WI38 (cell line): Measurements from ENCODE around the gene B3GNT3.
A peak's percentile ranks its signal among the peaks of the same experiment; 100 is the strongest.

ENCODE experiments used
- H3K4me3 ChIP-seq: 2 replicates; pipeline ENCODE4 v1.5.1; 2011; ENCODE audit warnings: low read depth, mild to moderate bottlenecking, control low read depth, low read length
- TF ChIP-seq, protein P1 (sequence below): IDR thresholded peaks from 2 replicates; pipeline ENCODE4 v1.5.1; 2012; ENCODE audit warnings: low read depth, mild to moderate bottlenecking, control low read depth, low read length

The B3GNT3 gene

DNA sequence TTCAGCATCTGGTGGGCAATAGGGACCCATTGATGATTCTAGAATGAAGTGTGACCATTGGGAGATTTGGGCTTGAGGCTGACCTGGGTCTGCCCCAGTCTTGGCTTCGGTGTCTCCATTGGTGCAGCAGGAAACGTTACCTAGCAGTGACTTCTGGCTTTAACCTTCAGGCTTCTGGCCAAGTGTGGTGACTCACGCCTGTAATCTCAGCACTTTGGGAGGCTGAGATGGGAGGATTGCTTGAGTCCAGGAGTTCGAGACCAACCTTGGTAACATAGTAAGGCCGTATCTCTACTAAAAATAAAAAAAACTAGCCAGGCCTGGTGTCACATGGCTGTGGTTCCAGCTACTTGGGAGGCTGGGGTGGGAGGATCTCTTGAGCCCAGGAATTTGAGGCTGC, 36.4 kb upstream of the B3GNT3 start:
- H3K4me3 ChIP-seq, result no peak overlapping the region
- TF ChIP-seq, protein P1, sequence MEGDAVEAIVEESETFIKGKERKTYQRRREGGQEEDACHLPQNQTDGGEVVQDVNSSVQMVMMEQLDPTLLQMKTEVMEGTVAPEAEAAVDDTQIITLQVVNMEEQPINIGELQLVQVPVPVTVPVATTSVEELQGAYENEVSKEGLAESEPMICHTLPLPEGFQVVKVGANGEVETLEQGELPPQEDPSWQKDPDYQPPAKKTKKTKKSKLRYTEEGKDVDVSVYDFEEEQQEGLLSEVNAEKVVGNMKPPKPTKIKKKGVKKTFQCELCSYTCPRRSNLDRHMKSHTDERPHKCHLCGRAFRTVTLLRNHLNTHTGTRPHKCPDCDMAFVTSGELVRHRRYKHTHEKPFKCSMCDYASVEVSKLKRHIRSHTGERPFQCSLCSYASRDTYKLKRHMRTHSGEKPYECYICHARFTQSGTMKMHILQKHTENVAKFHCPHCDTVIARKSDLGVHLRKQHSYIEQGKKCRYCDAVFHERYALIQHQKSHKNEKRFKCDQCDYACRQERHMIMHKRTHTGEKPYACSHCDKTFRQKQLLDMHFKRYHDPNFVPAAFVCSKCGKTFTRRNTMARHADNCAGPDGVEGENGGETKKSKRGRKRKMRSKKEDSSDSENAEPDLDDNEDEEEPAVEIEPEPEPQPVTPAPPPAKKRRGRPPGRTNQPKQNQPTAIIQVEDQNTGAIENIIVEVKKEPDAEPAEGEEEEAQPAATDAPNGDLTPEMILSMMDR, result no peak

DNA sequence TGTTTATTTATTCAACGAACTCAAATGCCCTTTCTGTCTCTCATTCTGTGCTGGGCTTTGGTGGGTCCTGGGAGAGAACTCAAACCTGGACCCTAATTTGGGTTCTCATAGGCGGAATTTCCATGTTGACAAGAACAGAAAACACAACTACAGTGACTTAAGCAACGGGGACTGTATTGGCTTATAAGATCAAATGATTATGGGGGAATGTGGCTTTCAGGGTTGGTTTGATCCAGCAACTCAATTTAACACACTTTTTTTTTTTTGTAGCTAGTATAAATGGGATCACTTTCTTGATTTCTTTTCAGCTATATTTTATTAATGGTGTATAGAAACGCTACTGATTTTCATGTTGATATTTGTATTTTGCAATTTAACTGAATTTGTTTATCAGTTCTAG, 33.8 kb upstream of the B3GNT3 start:
- H3K4me3 ChIP-seq, result no peak overlapping the region
- TF ChIP-seq, protein P1, result no peak

DNA sequence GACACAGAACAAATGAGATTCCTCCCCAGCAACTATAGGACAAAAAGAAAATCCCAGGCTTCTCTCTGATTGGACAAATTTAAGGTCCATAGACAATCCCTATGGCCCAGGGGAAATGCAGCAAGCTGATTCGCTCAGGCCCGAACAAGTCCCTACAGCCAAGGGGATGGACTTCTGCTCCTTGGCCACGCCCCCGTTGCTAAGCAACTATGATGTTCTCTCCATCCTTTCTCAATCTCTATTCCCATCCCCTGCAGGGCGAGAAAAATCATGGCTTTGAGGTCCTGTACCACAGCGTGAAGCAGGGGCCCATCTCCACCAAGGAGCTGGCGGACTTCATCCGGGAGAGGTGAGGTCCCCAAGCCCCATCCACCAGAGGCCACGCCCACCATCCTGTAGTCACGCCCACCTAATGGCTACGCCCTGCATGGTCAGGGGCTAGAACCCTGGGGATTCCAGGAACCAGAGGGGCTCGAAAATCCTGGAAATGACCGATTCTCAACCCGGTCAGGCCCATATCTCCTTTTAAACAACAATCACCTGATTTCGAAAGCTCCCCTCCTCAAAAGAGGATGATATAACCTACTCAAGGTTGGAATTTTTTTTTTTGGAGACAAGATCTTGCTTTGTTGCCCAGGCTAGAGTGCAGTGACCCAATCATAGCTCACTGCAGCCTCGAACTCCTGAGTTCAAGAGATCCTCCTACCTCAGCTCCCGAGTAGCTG, 32.3 kb upstream of the B3GNT3 start:
- no peak overlapping the region for H3K4me3 ChIP-seq
- TF ChIP-seq, protein P1, result no peak

DNA sequence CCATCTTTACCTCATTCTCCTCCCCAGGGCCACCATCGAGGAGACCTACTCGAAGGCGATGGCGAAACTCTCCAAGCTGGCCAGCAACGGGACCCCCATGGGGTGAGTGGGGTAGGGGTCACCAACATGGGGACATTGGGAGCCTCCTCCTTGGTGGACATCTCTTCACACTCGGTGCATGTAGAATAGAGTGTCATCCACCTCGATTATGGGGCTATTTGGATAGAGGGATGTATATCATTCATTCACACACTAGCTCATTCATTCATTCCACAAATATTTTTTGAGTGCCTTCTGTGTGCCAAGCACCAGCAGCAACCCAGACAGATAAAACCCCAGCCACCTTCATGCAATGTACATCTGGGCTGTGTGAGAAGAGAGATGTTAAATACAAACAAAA, 30.6 kb upstream of the B3GNT3 start:
- H3K4me3 ChIP-seq, result no peak overlapping the region
- TF ChIP-seq, protein P1, result no peak

DNA sequence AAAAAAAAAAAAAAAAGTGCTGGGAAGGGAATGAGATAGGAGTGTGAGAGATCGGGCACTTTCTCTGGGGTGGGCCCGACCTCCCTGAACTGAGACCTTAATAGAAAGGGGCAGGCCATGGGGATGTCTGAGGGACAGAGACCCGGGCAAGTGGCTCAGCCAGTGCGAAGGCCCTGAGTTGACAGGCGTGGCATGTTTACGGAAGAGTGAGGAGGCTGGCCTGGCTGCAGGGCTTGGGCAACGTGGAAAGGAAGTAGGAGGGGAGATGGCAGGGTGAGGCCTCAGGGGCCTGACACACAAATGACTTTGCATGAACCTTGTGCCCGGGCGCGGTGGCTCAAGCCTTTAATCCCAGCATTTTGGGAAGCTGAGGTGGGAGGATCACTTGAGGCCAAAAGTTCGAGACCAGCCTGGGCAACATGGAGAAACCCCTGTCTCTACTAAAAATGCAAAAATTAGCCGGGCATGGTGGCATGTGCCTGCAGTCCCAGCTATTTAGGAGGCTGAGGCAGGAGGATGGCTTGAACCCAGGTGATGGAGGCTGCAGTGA, 29.8 kb upstream of the B3GNT3 start:
- H3K4me3 ChIP-seq, result no peak overlapping the region
- TF ChIP-seq, protein P1, result no peak

DNA sequence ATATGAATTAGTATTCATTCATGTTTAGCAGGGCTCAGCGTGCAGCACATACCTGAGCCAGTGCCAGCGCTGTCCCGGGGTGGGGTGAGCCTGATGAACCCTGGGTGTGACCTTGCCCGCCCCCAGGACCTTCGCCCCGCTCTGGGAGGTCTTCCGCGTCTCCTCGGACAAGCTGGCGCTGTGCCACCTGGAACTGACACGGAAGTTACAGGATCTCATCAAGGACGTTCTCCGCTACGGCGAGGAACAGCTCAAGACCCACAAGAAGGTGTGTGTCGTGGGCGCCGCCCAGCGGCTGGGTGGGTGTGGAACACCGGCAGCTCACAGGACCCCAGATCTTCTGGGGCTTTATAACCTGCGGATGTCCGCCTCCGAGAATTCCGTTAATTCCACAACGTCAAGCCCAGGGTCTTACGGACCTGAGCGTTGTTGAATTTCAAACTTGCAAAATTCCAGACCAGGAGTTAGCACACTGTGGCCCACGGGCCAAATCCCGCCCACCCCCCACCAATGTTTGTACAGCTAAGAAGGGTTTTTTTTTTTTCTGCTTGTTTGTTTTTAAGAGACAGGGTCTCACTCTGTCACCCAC, 28.3 kb upstream of the B3GNT3 start:
- peak overlapping the region; percentile 27 for H3K4me3 ChIP-seq
- TF ChIP-seq, protein P1, result peak; percentile 93

DNA sequence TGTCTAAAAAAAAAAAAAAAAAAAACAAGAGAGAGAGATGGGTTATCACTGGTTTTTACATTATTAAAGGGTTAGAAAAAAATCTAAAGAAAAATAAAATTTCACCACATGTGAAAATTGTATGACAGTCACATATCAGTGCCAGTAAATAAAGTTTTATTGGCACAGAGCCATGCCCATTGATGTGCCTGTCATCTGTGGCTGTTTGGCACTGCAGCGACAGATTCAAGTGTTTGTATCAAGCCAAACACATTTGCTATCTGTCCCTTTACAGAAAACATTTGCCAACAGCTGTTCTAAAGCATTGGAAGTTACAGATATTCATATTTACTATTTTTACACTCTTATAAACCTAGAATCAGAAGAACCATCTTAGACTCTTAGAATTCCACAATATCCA, 27.4 kb upstream of the B3GNT3 start:
- TF ChIP-seq, protein P1, result no peak
- no peak overlapping the region for H3K4me3 ChIP-seq
